Measurements from ENCODE around the gene FHOD1. TPM values are rescaled to one million over a fixed set of nuclear protein-coding genes. Genes with fewer than 3 reads are reported as not detected.
A peak's percentile ranks its signal among the peaks of the same experiment; 100 is the strongest.

The FHOD1 gene
- total RNA-seq, 1 experiment from 2014 or later: 37.2 TPM

- Mint-ChIP-seq H3K9me3 (ENCODE audit: low read depth, unreplicated experiment) (no peaks in the 10 kb centered on the region), H3K4me3 (ENCODE audit: low read depth, unreplicated experiment) (no peak overlapping the region), H3K36me3 (ENCODE audit: insufficient read depth, unreplicated experiment) (peaks cover 90% of the 10 kb centered on the region), H3K27me3 (ENCODE audit: unreplicated experiment) (no peaks in the 10 kb centered on the region), H3K27ac (ENCODE audit: unreplicated experiment) (no peak overlapping the region), H3K4me1 (ENCODE audit: low read depth, unreplicated experiment) (peaks cover 47% of the 10 kb centered on the region)
- intact Hi-C loops (cut with micrococcal nuclease; ENCODE audit: unreplicated experiment): no loop called here
- DNase-seq: no peak
- CTCF ChIA-PET: interaction anchor here (0.6 to 1.0 kb wide), 2 partner anchors 8 to 180 kb away, joined by 3 to 6 read pairs; no protein-coding TSS in a partner anchor
- no peak for TF ChIP-seq CTCF (IDR thresholded peaks at IDR 0.05; ENCODE audit: unreplicated experiment)
- no TSS peak for BruUV-seq (replicated peaks)
These were observed 51.6 kb downstream of the FHOD1 start for GRCh38 chr16:67195676-67196075.

DNA sequence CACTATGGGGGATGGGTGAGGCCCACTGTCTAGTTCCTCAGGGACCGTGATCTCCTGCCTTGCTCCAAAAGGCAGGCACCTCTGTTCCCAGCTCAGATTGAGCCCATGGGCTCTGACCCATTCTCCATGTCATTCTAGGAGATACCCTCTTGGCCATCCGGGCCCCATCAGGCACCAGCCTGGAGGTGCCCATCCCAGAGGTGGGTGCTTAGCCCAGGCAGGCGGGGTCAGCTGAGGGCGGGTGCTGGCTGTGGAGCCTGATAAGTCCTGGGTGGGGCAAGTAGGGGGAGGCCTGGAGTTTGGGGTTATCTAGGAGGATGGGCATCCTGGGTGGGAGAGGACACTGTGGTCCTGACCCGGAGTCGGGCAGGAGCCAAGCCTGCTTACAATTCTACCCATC lies 53.0 kb downstream of the FHOD1 start:
- H3K27ac Mint-ChIP-seq (ENCODE audit: unreplicated experiment): peak overlapping the region; percentile 74
- H3K36me3 Mint-ChIP-seq (ENCODE audit: insufficient read depth, unreplicated experiment): peaks cover 78% of the 10 kb centered on the region
- peaks cover 47% of the 10 kb centered on the region for H3K4me1 Mint-ChIP-seq (ENCODE audit: low read depth, unreplicated experiment)
- BruUV-seq (replicated peaks): no TSS peak
- intact Hi-C loops (cut with micrococcal nuclease; ENCODE audit: unreplicated experiment): no loop called here
- H3K9me3 Mint-ChIP-seq (ENCODE audit: low read depth, unreplicated experiment): no peaks in the 10 kb centered on the region
- DNase-seq: no peak
- TF ChIP-seq CTCF (IDR thresholded peaks at IDR 0.05; ENCODE audit: unreplicated experiment): no peak
- no peaks in the 10 kb centered on the region for H3K27me3 Mint-ChIP-seq (ENCODE audit: unreplicated experiment)
- H3K4me3 Mint-ChIP-seq (ENCODE audit: low read depth, unreplicated experiment): peak overlapping the region; percentile 87
- CTCF ChIA-PET: no interaction called here

DNA sequence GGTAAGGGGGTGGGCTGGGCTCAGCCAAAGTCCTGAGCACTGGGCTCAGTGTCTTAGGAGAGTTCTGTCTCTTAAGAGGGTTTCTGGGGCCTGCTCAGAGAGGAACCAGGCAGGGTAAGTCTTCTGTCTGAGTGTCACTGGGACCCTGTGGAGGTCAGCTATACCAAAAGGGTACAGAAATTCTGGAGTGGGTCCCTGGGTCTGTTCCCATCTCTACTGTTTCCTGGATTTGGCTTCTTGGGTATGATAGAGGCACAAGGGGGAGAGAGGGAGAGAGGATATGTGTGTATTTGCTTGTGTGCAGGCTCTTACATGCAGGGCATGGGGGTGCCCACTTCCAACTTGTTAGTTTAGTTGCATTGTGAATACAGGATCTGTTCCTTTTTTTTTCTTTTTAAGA lies 53.7 kb downstream of the FHOD1 start:
- TF ChIP-seq CTCF (IDR thresholded peaks at IDR 0.05; ENCODE audit: unreplicated experiment): no peak
- intact Hi-C loops (cut with micrococcal nuclease; ENCODE audit: unreplicated experiment): no loop called here
- Mint-ChIP-seq H3K4me3 (ENCODE audit: low read depth, unreplicated experiment) (peak overlapping the region; percentile 87), H3K27me3 (ENCODE audit: unreplicated experiment) (no peaks in the 10 kb centered on the region), H3K27ac (ENCODE audit: unreplicated experiment) (peak overlapping the region; percentile 74), H3K4me1 (ENCODE audit: low read depth, unreplicated experiment) (peaks cover 44% of the 10 kb centered on the region), H3K9me3 (ENCODE audit: low read depth, unreplicated experiment) (no peaks in the 10 kb centered on the region), H3K36me3 (ENCODE audit: insufficient read depth, unreplicated experiment) (peaks cover 70% of the 10 kb centered on the region)
- BruUV-seq (replicated peaks): no TSS peak
- CTCF ChIA-PET: no interaction called here
- DNase-seq: no peak

DNA sequence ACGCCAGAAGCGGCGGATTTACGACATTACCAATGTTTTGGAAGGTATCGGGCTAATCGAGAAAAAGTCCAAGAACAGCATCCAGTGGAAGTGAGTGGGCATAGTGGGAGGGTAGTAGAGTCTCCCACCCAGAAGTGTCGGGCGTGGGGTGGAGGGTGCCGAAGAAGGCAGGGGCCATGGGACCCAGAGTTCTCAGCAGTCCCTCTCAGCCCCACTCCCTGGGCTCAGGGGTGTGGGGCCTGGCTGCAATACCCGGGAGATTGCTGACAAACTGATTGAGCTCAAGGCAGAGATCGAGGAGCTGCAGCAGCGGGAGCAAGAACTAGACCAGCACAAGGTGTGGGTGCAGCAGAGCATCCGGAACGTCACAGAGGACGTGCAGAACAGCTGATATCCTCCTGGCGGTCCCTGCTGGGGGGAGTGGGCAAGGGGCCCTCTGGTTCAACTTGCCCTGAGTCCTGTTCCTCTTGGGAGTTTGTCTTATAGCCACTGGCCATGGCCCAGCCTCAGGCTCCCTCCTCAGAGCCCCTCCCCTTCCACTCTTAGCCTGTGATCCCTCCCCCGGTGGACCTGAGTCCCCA lies 54.4 kb downstream of the FHOD1 start:
- Mint-ChIP-seq H3K9me3 (ENCODE audit: low read depth, unreplicated experiment) (no peaks in the 10 kb centered on the region), H3K36me3 (ENCODE audit: insufficient read depth, unreplicated experiment) (peaks cover 64% of the 10 kb centered on the region), H3K27me3 (ENCODE audit: unreplicated experiment) (no peaks in the 10 kb centered on the region), H3K27ac (ENCODE audit: unreplicated experiment) (peak overlapping the region; percentile 74), H3K4me3 (ENCODE audit: low read depth, unreplicated experiment) (peak overlapping the region; percentile 87), H3K4me1 (ENCODE audit: low read depth, unreplicated experiment) (peaks cover 38% of the 10 kb centered on the region)
- CTCF ChIA-PET: interaction anchor here (0.6 to 0.7 kb wide), 2 partner anchors 15 to 239 kb away, joined by 3 to 7 read pairs; no protein-coding TSS in a partner anchor
- no TSS peak for BruUV-seq (replicated peaks)
- no peak for TF ChIP-seq CTCF (IDR thresholded peaks at IDR 0.05; ENCODE audit: unreplicated experiment)
- intact Hi-C loops (cut with micrococcal nuclease; ENCODE audit: unreplicated experiment): no loop called here
- no peak for DNase-seq
